Fibroblast of lung (primary cell): ENCODE measurements around the gene HS3ST2. TPM values are rescaled to one million over a fixed set of nuclear protein-coding genes. Genes with fewer than 3 reads are reported as not detected.

Experiments used
- DNase-seq, 2 donors: peaks; one replicate each; pipeline versions ENCODE4 v3.0.0 to v3.0.0-alpha.2; 2010; ENCODE audit warnings: low read depth in 2 of 2
- H2AFZ ChIP-seq: 2 replicates; pipeline ENCODE4 v1.5.1; 2012; ENCODE audit warnings: low read length, control low read depth, inconsistent platforms
- H3K27ac ChIP-seq: 2 replicates; pipeline ENCODE4 v1.5.1; 2011; ENCODE audit warnings: low read length, control low read depth; ENCODE audit not compliant: insufficient read depth
- H3K27me3 ChIP-seq: 2 replicates; pipeline ENCODE4 v1.5.1; 2011; ENCODE audit warnings: mild to moderate bottlenecking, low read length; ENCODE audit not compliant: control insufficient read depth, insufficient read depth
- H3K36me3 ChIP-seq: 2 replicates; pipeline ENCODE4 v1.5.1; 2011; ENCODE audit warnings: low read length; ENCODE audit not compliant: control insufficient read depth, insufficient read depth
- H3K4me1 ChIP-seq: 2 replicates; pipeline ENCODE4 v1.5.1; 2011; ENCODE audit warnings: low read length; ENCODE audit not compliant: control insufficient read depth, insufficient read depth; ENCODE audit errors: extremely low read depth
- H3K4me2 ChIP-seq: 2 replicates; pipeline ENCODE4 v1.5.1; 2011; ENCODE audit warnings: low read length, control low read depth; ENCODE audit not compliant: insufficient read depth; ENCODE audit errors: extremely low read depth
- H3K4me3 ChIP-seq, 4 experiments: fragments of 200-600 bp in 1 of 4; sonication (generic) in 1 of 4; replicated peaks in 1 of 4; 2 replicates each; pipeline ENCODE4 v1.5.1; 2011 to 2016; ENCODE audit warnings: low read length in 4 of 4, low read depth in 3 of 4, mild to moderate bottlenecking in 3 of 4, control low read depth in 2 of 4, inconsistent platforms in 1 of 4, mixed read lengths in 1 of 4; ENCODE audit not compliant: insufficient read depth in 1 of 4; ENCODE audit errors: control extremely low read depth in 1 of 4
- H3K79me2 ChIP-seq: 2 replicates; pipeline ENCODE4 v1.5.1; 2012; ENCODE audit warnings: mild to moderate bottlenecking, low read length, inconsistent platforms; ENCODE audit not compliant: control insufficient read depth, insufficient read depth
- H3K9ac ChIP-seq: 2 replicates; pipeline ENCODE4 v1.5.1; 2011; ENCODE audit warnings: mild to moderate bottlenecking, low read length, control low read depth; ENCODE audit not compliant: insufficient read depth
- H3K9me3 ChIP-seq: 2 replicates; pipeline ENCODE4 v1.5.1; 2012; ENCODE audit warnings: low read depth, low read length; ENCODE audit not compliant: control insufficient read depth, insufficient read depth
- H4K20me1 ChIP-seq: 2 replicates; pipeline ENCODE4 v1.5.1; 2011; ENCODE audit warnings: low read length; ENCODE audit not compliant: control insufficient read depth, insufficient read depth; ENCODE audit errors: extremely low read depth
- CTCF ChIP-seq, 2 donors: IDR thresholded peaks in 1 of 2; conservative IDR thresholded peaks in 1 of 2; 1 replicate in 1 of 2; 2 replicates in 1 of 2; pipeline ENCODE4 v1.5.1; 2011 to 2012; ENCODE audit warnings: low read length in 2 of 2, control low read depth in 1 of 2, inconsistent platforms in 1 of 2, low read depth in 1 of 2, mild to moderate bottlenecking in 1 of 2
- EZH2 ChIP-seq: IDR thresholded peaks from 2 replicates; pipeline ENCODE4 v1.5.1; 2012; ENCODE audit warnings: low read length, control low read depth, mild to moderate bottlenecking; ENCODE audit errors: missing control alignments
- polyA plus RNA-seq, 2 donors: library from polyadenylated mRNA; depleted of rRNA in 1 of 2; stranded (reverse) in 1 of 2; unstranded in 1 of 2; fragments of >200 nt; gene quantifications; 2 replicates each; pipeline ENCODE4 v1.2.1, GENCODE V29; 2011 to 2012; ENCODE audit warnings: missing spikeins in 1 of 2
- total RNA-seq: library from RNA; depleted of rRNA; stranded (reverse); fragments of >200 nt; gene quantifications from 2 replicates; pipeline ENCODE4 v1.2.1, GENCODE V29; 2014

The HS3ST2 gene
- total and polyA plus RNA-seq, 2 donors (not counting 1 experiment from before 2014, with no cell fraction given), result not detected

GRCh38 chr16:22859925-22860324 is 46.0 kb downstream of the HS3ST2 start:
- no peaks in the 10 kb centered on the region for H3K4me1 ChIP-seq
- H4K20me1 ChIP-seq, result no peaks in the 10 kb centered on the region
- DNase-seq, result no peak
- H3K9me3 ChIP-seq, result no peaks in the 10 kb centered on the region
- no peak overlapping the region for H3K4me2 ChIP-seq
- H2AFZ ChIP-seq, result no peak overlapping the region
- no peak overlapping the region for H3K4me3 ChIP-seq
- H3K27ac ChIP-seq, result no peak overlapping the region
- H3K27me3 ChIP-seq, result no peaks in the 10 kb centered on the region
- TF ChIP-seq CTCF (conservative IDR thresholded peaks at IDR 0.05 in 1 of 2, IDR thresholded peaks at IDR 0.05 in 1 of 2; ENCODE audit: low read depth in 1 of 2, low read length in 2 of 2) (no peak), EZH2 (no peak)
- no peaks in the 10 kb centered on the region for H3K36me3 ChIP-seq
- H3K9ac ChIP-seq, result no peak overlapping the region
- no peaks in the 10 kb centered on the region for H3K79me2 ChIP-seq

- Histone ChIP-seq H3K9ac (no peak overlapping the region), H3K79me2 (no peaks in the 10 kb centered on the region), H4K20me1 (no peaks in the 10 kb centered on the region), H3K4me2 (no peak overlapping the region), H3K27me3 (no peaks in the 10 kb centered on the region), H3K4me1 (no peaks in the 10 kb centered on the region), H3K4me3 (no peak overlapping the region), H3K9me3 (no peaks in the 10 kb centered on the region), H3K36me3 (no peaks in the 10 kb centered on the region), H2AFZ (no peak overlapping the region), H3K27ac (no peak overlapping the region)
- no peak for DNase-seq
- no peak for TF ChIP-seq CTCF (conservative IDR thresholded peaks at IDR 0.05 in 1 of 2, IDR thresholded peaks at IDR 0.05 in 1 of 2; ENCODE audit: low read depth in 1 of 2, low read length in 2 of 2)
- TF ChIP-seq EZH2, result no peak
Measured at GRCh38 chr16:22861580-22861979, 47.6 kb downstream of the HS3ST2 start.

GRCh38 chr16:22862046-22862445 is 48.1 kb downstream of the HS3ST2 start:
- H2AFZ ChIP-seq, result no peak overlapping the region
- TF ChIP-seq CTCF (conservative IDR thresholded peaks at IDR 0.05 in 1 of 2, IDR thresholded peaks at IDR 0.05 in 1 of 2; ENCODE audit: low read depth in 1 of 2, low read length in 2 of 2), result no peak
- no peak for TF ChIP-seq EZH2
- H3K9ac ChIP-seq, result no peak overlapping the region
- H3K27ac ChIP-seq, result no peak overlapping the region
- H3K27me3 ChIP-seq, result no peaks in the 10 kb centered on the region
- DNase-seq, result no peak
- no peaks in the 10 kb centered on the region for H3K4me1 ChIP-seq
- no peaks in the 10 kb centered on the region for H3K36me3 ChIP-seq
- no peak overlapping the region for H3K4me3 ChIP-seq
- H3K4me2 ChIP-seq, result no peak overlapping the region
- no peaks in the 10 kb centered on the region for H3K79me2 ChIP-seq
- no peaks in the 10 kb centered on the region for H3K9me3 ChIP-seq
- H4K20me1 ChIP-seq, result no peaks in the 10 kb centered on the region
